ENCODE data around the gene FDX1.

FDX1 gene

GRCh38 chr11:110431674-110432073 is 1.9 kb downstream of the FDX1 start:
- DNase-seq = no peak

- DNase-seq = no peak
Measured at GRCh38 chr11:110432713-110433392, 3.1 kb downstream of the FDX1 start.

- peak in 1 of 2 donors; percentile 62 for DNase-seq
Measured at GRCh38 chr11:110433393-110434333, 3.9 kb downstream of the FDX1 start.

- DNase-seq = peak; percentile 18 to 48
Measured at GRCh38 chr11:110434952-110435779, 5.4 kb downstream of the FDX1 start.

- DNase-seq = no peak
Measured at GRCh38 chr11:110435780-110436717, 6.3 kb downstream of the FDX1 start.

GRCh38 chr11:110438017-110438416 is 8.3 kb downstream of the FDX1 start:
- DNase-seq = no peak

GRCh38 chr11:110445437-110445836 is 15.7 kb downstream of the FDX1 start:
- DNase-seq = no peak

- DNase-seq = no peak
Measured at GRCh38 chr11:110446061-110446460, 16.3 kb downstream of the FDX1 start.

GRCh38 chr11:110446594-110446993 is 16.8 kb downstream of the FDX1 start:
- no peak for DNase-seq

GRCh38 chr11:110447343-110447742 is 17.6 kb downstream of the FDX1 start:
- no peak for DNase-seq

GRCh38 chr11:110447897-110448745 is 18.4 kb downstream of the FDX1 start:
- peak in 1 of 2 donors; percentile 34 for DNase-seq

- no peak for DNase-seq
Measured at GRCh38 chr11:110450246-110450645, 20.5 kb downstream of the FDX1 start.

GRCh38 chr11:110452720-110453119 is 23.0 kb downstream of the FDX1 start:
- DNase-seq = no peak

GRCh38 chr11:110453684-110454354 is 24.1 kb downstream of the FDX1 start:
- DNase-seq = no peak

- no peak for DNase-seq
Measured at GRCh38 chr11:110454609-110455008, 24.9 kb downstream of the FDX1 start.

- DNase-seq = no peak
Measured at GRCh38 chr11:110455718-110456117, 26.0 kb downstream of the FDX1 start.

GRCh38 chr11:110463153-110463552 is 33.4 kb downstream of the FDX1 start:
- peak; percentile 33 to 38 for DNase-seq

GRCh38 chr11:110465231-110465630 is 35.5 kb downstream of the FDX1 start:
- no peak for DNase-seq

- no peak for DNase-seq
Measured at GRCh38 chr11:110467556-110467955, 37.8 kb downstream of the FDX1 start.

- no peak for DNase-seq
Measured at GRCh38 chr11:110468121-110468520, 38.4 kb downstream of the FDX1 start.
